ENCODE results near the gene ATP5PB.

The ATP5PB gene

GRCh38 chr1:111497592-111497991 is 48.3 kb downstream of the ATP5PB start:
- Mint-ChIP-seq H3K4me1 (no peaks in the 10 kb centered on the region), H3K36me3 (ENCODE audit: low read depth) (no peaks in the 10 kb centered on the region), H3K27ac (no peak overlapping the region), H3K9me3 (peaks cover 5% of the 10 kb centered on the region), H3K27me3 (ENCODE audit: low read depth) (peaks cover 20% of the 10 kb centered on the region), H3K4me3 (no peak overlapping the region)
- TF ChIP-seq CTCF (IDR thresholded peaks at IDR 0.05; ENCODE audit: unreplicated experiment in 3 of 3) = no peak

GRCh38 chr1:111499026-111499785 is 49.9 kb downstream of the ATP5PB start:
- Mint-ChIP-seq H3K9me3 (peaks cover 4% of the 10 kb centered on the region), H3K27ac (no peak overlapping the region), H3K4me3 (no peak overlapping the region), H3K4me1 (no peaks in the 10 kb centered on the region), H3K36me3 (ENCODE audit: low read depth) (no peaks in the 10 kb centered on the region), H3K27me3 (ENCODE audit: low read depth) (peaks cover 20% of the 10 kb centered on the region)
- no peak for TF ChIP-seq CTCF (IDR thresholded peaks at IDR 0.05; ENCODE audit: unreplicated experiment in 3 of 3)

GRCh38 chr1:111501645-111502044 is 52.4 kb downstream of the ATP5PB start:
- TF ChIP-seq CTCF (IDR thresholded peaks at IDR 0.05; ENCODE audit: unreplicated experiment in 3 of 3) = no peak

GRCh38 chr1:111503585-111504060 is 54.4 kb downstream of the ATP5PB start, which contains the start of the genes ADORA3 and TMIGD3:
Gene ADORA3, minus strand, starts transcription at chr1:111503633. Its CDS starts 279 bp downstream, at chr1:111503354.
Gene TMIGD3, minus strand, starts transcription at chr1:111503633. Its CDS starts 279 bp downstream, at chr1:111503354.
- Mint-ChIP-seq H3K4me3 (no peak within 1 kb of the TSS), H3K36me3 (ENCODE audit: low read depth) (no peaks in the 10 kb centered on the region), H3K27me3 (ENCODE audit: low read depth) (peaks cover 20% of the 10 kb centered on the region), H3K27ac (no peak within 1 kb of the TSS), H3K4me1 (peaks cover 8% of the 10 kb centered on the region), H3K9me3 (no peaks in the 10 kb centered on the region)
- TF ChIP-seq CTCF (IDR thresholded peaks at IDR 0.05; ENCODE audit: unreplicated experiment in 3 of 3) = no peak

More at GRCh38 chr1:111501645-111502044, 52.4 kb downstream of the ATP5PB start:
- Mint-ChIP-seq H3K4me1 (no peaks in the 10 kb centered on the region), H3K27ac (no peak overlapping the region), H3K9me3 (no peaks in the 10 kb centered on the region), H3K36me3 (ENCODE audit: low read depth) (no peaks in the 10 kb centered on the region), H3K4me3 (no peak overlapping the region), H3K27me3 (ENCODE audit: low read depth) (peaks cover 20% of the 10 kb centered on the region)

GRCh38 chr1:111504097-111504496 is 54.8 kb downstream of the ATP5PB start:
- no peaks in the 10 kb centered on the region for H3K36me3 Mint-ChIP-seq (ENCODE audit: low read depth)
- TF ChIP-seq CTCF (IDR thresholded peaks at IDR 0.05; ENCODE audit: unreplicated experiment in 3 of 3) = no peak
- no peak overlapping the region for H3K27ac Mint-ChIP-seq
- H3K4me1 Mint-ChIP-seq = peaks cover 8% of the 10 kb centered on the region
- H3K27me3 Mint-ChIP-seq (ENCODE audit: low read depth) = peaks cover 20% of the 10 kb centered on the region
- H3K9me3 Mint-ChIP-seq = no peaks in the 10 kb centered on the region
- H3K4me3 Mint-ChIP-seq = no peak overlapping the region

Measured in nephron (organoid).